ENCODE data around the gene GLT8D2. TPM values are rescaled to one million over a fixed set of nuclear protein-coding genes. Genes with fewer than 3 reads are reported as not detected.

The GLT8D2 gene
- total RNA-seq, 2 experiments from 2014 or later, result 0.43 TPM; not detected in 1

DNA sequence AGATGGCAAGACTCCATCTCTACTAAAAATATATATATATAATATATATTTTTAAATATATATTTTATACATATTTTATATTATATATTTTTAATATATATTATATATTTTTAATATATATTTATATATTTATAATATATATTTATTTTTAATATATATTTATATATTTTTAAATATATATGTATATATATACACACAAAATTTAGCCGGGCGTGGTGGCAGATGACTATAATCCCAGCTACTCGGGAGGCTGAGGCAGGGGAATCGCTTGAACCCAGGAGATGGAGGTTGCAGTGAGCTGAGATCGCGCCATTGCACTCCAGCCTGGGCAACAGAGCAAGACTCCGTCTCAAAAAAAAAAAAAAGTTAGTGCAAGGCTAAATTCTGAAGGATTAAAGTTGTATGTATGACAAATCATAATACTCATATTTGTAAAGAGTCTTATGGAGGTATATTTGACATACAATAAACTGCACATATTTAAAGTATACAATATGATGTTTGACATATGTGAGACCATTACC is 92.1 kb downstream of the GLT8D2 start:
- H3K27me3 Mint-ChIP-seq, result no peaks in the 10 kb centered on the region
- peaks cover 24% of the 10 kb centered on the region for H3K36me3 Mint-ChIP-seq
- H3K4me3 Mint-ChIP-seq, result peak overlapping the region; percentile 97
- peak overlapping the region; percentile 97 for H3K27ac Mint-ChIP-seq
- no peak for DNase-seq
- H3K4me1 Mint-ChIP-seq, result peaks cover 34% of the 10 kb centered on the region
- no peaks in the 10 kb centered on the region for H3K9me3 Mint-ChIP-seq

DNA sequence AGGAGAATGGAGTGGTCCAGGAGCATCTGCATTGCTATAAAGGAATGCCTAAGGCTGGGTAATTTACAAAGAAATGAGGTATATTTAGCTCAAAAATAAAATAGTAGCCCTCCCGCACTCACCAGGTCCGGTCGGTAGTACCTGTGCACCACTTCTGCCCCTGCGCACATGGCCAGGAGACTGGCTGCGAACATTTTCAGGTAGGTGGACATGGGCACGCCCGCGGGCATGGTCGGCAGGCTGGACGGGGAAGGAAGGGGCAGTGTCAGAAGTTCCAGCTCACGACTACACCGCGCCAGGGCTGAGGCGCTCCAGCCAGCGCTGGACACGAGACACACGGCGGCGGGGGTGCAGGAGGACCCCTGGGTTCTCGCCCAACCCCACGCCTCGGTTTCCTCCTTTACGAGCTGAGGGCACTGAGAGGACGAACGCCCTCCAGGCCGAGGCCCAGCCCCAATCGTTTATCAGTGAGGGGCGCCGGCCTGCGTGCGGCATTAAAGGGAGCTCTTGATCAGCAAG is 93.4 kb downstream of the GLT8D2 start:
- no peaks in the 10 kb centered on the region for H3K27me3 Mint-ChIP-seq
- peaks cover 34% of the 10 kb centered on the region for H3K36me3 Mint-ChIP-seq
- H3K4me1 Mint-ChIP-seq, result peaks cover 40% of the 10 kb centered on the region
- H3K9me3 Mint-ChIP-seq, result no peaks in the 10 kb centered on the region
- peak overlapping the region; percentile 97 for H3K27ac Mint-ChIP-seq
- H3K4me3 Mint-ChIP-seq, result peak overlapping the region; percentile 97
- DNase-seq, result no peak

- peak overlapping the region; percentile 97 for H3K4me3 Mint-ChIP-seq
- peak overlapping the region; percentile 97 for H3K27ac Mint-ChIP-seq
- H3K27me3 Mint-ChIP-seq, result no peaks in the 10 kb centered on the region
- H3K36me3 Mint-ChIP-seq, result peaks cover 34% of the 10 kb centered on the region
- no peak for DNase-seq
- no peaks in the 10 kb centered on the region for H3K9me3 Mint-ChIP-seq
- peaks cover 42% of the 10 kb centered on the region for H3K4me1 Mint-ChIP-seq
These were observed 94.0 kb downstream of the GLT8D2 start for GRCh38 chr12:103955811-103956508.

DNA sequence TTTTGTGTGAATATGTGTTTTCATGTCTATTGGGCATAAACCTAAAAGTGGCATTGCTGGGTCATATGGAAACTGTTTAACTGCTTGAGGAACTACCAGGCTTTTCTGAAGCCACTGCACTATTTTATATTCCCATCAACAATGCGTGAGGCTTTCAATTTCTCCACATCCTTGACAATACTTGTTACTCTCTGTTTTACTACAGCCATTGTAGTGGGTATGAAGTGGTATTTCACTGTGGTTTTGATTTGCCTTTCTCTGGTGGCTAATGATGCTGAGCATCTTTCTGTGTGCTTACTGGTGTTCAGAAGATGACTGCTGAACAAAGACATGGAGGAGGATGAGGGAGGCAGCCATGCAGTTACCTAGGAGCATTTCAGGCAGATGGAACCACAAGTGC is 97.5 kb downstream of the GLT8D2 start:
- H3K27me3 Mint-ChIP-seq, result no peaks in the 10 kb centered on the region
- H3K27ac Mint-ChIP-seq, result peak overlapping the region; percentile 91
- peak overlapping the region; percentile 62 for H3K4me3 Mint-ChIP-seq
- peaks cover 63% of the 10 kb centered on the region for H3K4me1 Mint-ChIP-seq
- no peaks in the 10 kb centered on the region for H3K9me3 Mint-ChIP-seq
- peaks cover 60% of the 10 kb centered on the region for H3K36me3 Mint-ChIP-seq
- DNase-seq, result no peak

DNA sequence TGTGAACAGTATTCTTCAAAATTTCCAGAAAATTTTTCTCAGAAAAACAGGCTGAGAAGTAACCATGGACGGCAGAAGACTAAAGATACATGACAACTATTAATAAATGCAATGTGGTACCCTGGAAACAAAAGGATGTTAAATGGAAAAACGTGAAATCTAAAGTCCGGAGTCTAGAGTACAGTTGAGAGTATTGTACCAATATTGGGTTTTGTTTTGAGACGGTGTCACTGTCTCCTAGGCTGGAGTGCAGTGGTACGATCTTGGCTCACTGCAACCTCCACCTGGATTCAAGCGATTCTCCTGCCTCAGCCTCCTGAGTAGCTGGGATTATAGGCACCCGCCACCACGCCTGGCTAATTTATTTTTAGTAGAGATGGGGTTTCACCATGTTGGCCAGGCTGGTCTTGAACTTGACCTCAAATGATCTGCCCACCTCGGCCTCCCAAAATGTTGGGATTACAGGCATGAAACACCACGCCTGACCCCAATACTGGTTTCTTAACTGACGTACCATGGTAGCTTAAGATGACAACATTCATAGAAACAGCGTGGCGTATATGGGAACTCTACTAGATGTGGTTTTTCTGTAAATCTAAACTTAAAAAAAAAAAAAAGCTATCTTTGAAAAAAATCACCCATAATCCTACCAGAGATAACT is 101.1 kb downstream of the GLT8D2 start:
- no peak for DNase-seq
- Mint-ChIP-seq H3K4me3 (no peak overlapping the region), H3K9me3 (no peaks in the 10 kb centered on the region), H3K27ac (peak overlapping the region; percentile 85), H3K27me3 (no peaks in the 10 kb centered on the region), H3K4me1 (peaks cover 59% of the 10 kb centered on the region), H3K36me3 (peaks cover 56% of the 10 kb centered on the region)

DNA sequence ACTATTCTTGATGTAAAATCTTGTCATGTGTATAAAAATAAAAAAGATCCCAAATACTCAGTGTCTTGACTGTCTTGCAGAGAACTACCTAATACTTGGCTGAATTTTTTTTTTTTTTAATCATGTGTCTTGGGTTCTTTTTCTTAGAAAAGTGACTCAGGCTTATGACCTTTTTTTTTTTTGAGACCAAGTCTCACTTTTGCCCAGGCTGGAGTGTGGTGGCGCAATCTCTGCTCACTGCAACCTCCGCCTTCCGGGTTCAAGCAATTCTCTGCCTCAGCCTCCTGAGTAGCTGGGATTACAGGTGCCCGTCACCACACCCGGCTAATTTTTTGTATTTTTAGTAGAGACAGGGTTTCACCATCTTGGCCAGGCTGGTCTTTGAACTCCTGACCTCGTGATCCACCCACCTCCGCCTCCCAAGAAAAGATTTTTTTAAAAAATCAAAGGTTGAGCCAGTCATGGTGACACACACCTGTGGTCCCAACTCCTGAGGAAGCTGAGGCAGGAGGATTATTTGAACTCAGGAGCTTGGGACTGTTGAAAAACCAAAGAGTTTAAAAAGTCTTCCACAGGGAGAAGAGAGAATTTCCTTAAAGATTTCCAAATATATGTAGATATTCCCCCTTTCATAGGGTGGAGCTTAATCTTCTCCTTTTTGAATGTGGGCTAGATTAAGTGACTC is 102.0 kb downstream of the GLT8D2 start:
- H3K27ac Mint-ChIP-seq, result peak overlapping the region; percentile 85
- peaks cover 51% of the 10 kb centered on the region for H3K4me1 Mint-ChIP-seq
- no peak overlapping the region for H3K4me3 Mint-ChIP-seq
- peaks cover 56% of the 10 kb centered on the region for H3K36me3 Mint-ChIP-seq
- H3K9me3 Mint-ChIP-seq, result no peaks in the 10 kb centered on the region
- no peaks in the 10 kb centered on the region for H3K27me3 Mint-ChIP-seq
- no peak for DNase-seq

DNA sequence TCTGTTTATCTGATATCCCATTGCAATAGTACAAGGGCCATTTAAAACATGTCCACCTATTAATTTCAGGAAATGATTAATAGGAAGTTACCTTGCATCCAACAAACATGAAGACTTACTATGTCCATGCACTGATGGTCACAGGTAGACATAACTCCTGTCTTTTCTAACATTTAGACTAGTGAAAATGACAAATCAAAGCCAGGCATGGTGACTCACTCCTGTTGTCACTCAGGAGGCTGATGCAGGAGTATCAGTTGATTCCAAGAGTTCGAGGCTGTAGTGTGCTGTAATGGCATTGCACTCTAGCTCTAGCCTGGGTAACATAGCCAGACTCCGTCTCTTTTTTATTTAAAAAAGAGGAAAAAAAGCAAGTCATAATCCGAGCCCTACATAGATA is 105.0 kb downstream of the GLT8D2 start:
- H3K27ac Mint-ChIP-seq, result peak overlapping the region; percentile 68
- no peaks in the 10 kb centered on the region for H3K9me3 Mint-ChIP-seq
- H3K36me3 Mint-ChIP-seq, result peaks cover 59% of the 10 kb centered on the region
- H3K4me1 Mint-ChIP-seq, result peaks cover 46% of the 10 kb centered on the region
- no peak for DNase-seq
- H3K4me3 Mint-ChIP-seq, result no peak overlapping the region
- H3K27me3 Mint-ChIP-seq, result no peaks in the 10 kb centered on the region

Other genes starting within 250 kb of the GLT8D2 start
- gene NT5DC3, start 209.0 kb downstream of the GLT8D2 start, total RNA-seq, result 1 to 10 TPM; 9.6 TPM
- 100 to 1,000 TPM; 540 to 565 TPM for gene HSP90B1, start 119.8 kb downstream of the GLT8D2 start, total RNA-seq
- 10 to 100 TPM; 58.3 to 59.3 TPM for gene TDG, start 84.3 kb downstream of the GLT8D2 start, total RNA-seq
- 1 to 10 TPM; 7.6 to 8.0 TPM for gene HCFC2, start 14.3 kb upstream of the GLT8D2 start, total RNA-seq
- 10 to 100 TPM; 30.6 to 32.3 TPM for gene NFYB, start 88.0 kb upstream of the GLT8D2 start, total RNA-seq
- gene TXNRD1, start 165.6 kb upstream of the GLT8D2 start, total RNA-seq, result 100 to 1,000 TPM; 120 to 125 TPM

Data from activated naive CD8-positive, alpha-beta T cell treated with anti-CD3 and anti-CD28 coated beads for 36 hours (primary cell).